ENCODE measurements around the gene PKP3.

The PKP3 gene

GRCh38 chr11:441043-441417, 47.0 kb downstream of the PKP3 start:
- in situ Hi-C loops (cut with MboI; ENCODE audit: low sequenced_read_pairs) = no loop called here

GRCh38 chr11:441418-442274, 47.6 kb downstream of the PKP3 start, which contains the start of gene ANO9:
TSS of gene ANO9 (minus strand) at chr11:442011. CDS start at chr11:441926, 85 bp downstream.
- in situ Hi-C loops (cut with MboI; ENCODE audit: low sequenced_read_pairs) = no loop called here

GRCh38 chr11:442611-443081, 48.6 kb downstream of the PKP3 start:
- in situ Hi-C loops (cut with MboI; ENCODE audit: low sequenced_read_pairs) = no loop called here

- in situ Hi-C loops (cut with MboI; ENCODE audit: low sequenced_read_pairs) = no loop called here
Measured at GRCh38 chr11:443542-444199, 49.7 kb downstream of the PKP3 start.

- in situ Hi-C loops (cut with MboI; ENCODE audit: low sequenced_read_pairs) = no loop called here
Measured at GRCh38 chr11:444396-445144, 50.6 kb downstream of the PKP3 start.

GRCh38 chr11:445765-446588, 52.0 kb downstream of the PKP3 start:
- in situ Hi-C loops (cut with MboI; ENCODE audit: low sequenced_read_pairs) = no loop called here

- in situ Hi-C loops (cut with MboI; ENCODE audit: low sequenced_read_pairs) = no loop called here
Measured at GRCh38 chr11:446891-447290, 52.9 kb downstream of the PKP3 start.

GRCh38 chr11:447923-448731, 54.1 kb downstream of the PKP3 start:
- in situ Hi-C loops (cut with MboI; ENCODE audit: low sequenced_read_pairs) = no loop called here

GRCh38 chr11:449889-450808, 56.1 kb downstream of the PKP3 start, which contains the start of gene PTDSS2:
TSS of gene PTDSS2 (plus strand) at chr11:450279. CDS start at chr11:450456, 177 bp downstream.
- in situ Hi-C loops (cut with MboI; ENCODE audit: low sequenced_read_pairs) = no loop called here

- in situ Hi-C loops (cut with MboI; ENCODE audit: low sequenced_read_pairs) = no loop called here
Measured at GRCh38 chr11:450809-451451, 56.9 kb downstream of the PKP3 start.

- in situ Hi-C loops (cut with MboI; ENCODE audit: low sequenced_read_pairs) = no loop called here
Measured at GRCh38 chr11:451738-452137, 57.7 kb downstream of the PKP3 start.

- in situ Hi-C loops (cut with MboI; ENCODE audit: low sequenced_read_pairs) = no loop called here
Measured at GRCh38 chr11:452203-452744, 58.3 kb downstream of the PKP3 start.

- in situ Hi-C loops (cut with MboI; ENCODE audit: low sequenced_read_pairs) = no loop called here
Measured at GRCh38 chr11:452916-453527, 59.0 kb downstream of the PKP3 start.

- in situ Hi-C loops (cut with MboI; ENCODE audit: low sequenced_read_pairs) = no loop called here
Measured at GRCh38 chr11:453564-453963, 59.6 kb downstream of the PKP3 start.

GRCh38 chr11:454043-454442, 60.0 kb downstream of the PKP3 start:
- in situ Hi-C loops (cut with MboI; ENCODE audit: low sequenced_read_pairs) = no loop called here
